HG03571 (cell line): ENCODE measurements around the gene DGKD.

ENCODE experiments used
- ATAC-seq: cut with Tn5 transposase; IDR thresholded peaks from one replicate; pipeline ENCODE4 v1.9.1; 2021; ENCODE audit not compliant: unreplicated experiment

Gene DGKD, protein sequence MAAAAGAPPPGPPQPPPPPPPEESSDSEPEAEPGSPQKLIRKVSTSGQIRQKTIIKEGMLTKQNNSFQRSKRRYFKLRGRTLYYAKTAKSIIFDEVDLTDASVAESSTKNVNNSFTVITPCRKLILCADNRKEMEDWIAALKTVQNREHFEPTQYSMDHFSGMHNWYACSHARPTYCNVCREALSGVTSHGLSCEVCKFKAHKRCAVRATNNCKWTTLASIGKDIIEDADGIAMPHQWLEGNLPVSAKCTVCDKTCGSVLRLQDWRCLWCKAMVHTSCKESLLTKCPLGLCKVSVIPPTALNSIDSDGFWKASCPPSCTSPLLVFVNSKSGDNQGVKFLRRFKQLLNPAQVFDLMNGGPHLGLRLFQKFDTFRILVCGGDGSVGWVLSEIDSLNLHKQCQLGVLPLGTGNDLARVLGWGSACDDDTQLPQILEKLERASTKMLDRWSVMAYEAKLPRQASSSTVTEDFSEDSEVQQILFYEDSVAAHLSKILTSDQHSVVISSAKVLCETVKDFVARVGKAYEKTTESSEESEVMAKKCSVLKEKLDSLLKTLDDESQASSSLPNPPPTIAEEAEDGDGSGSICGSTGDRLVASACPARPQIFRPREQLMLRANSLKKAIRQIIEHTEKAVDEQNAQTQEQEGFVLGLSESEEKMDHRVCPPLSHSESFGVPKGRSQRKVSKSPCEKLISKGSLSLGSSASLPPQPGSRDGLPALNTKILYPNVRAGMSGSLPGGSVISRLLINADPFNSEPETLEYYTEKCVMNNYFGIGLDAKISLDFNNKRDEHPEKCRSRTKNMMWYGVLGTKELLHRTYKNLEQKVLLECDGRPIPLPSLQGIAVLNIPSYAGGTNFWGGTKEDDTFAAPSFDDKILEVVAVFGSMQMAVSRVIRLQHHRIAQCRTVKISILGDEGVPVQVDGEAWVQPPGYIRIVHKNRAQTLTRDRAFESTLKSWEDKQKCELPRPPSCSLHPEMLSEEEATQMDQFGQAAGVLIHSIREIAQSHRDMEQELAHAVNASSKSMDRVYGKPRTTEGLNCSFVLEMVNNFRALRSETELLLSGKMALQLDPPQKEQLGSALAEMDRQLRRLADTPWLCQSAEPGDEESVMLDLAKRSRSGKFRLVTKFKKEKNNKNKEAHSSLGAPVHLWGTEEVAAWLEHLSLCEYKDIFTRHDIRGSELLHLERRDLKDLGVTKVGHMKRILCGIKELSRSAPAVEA

GRCh38 chr2:233353769-233354499 is at the start of gene DGKD:
DGKD (plus strand) TSS chr2:233354494; CDS start chr2:233354519, 25 bp downstream.
- ATAC-seq = peak; percentile 43

GRCh38 chr2:233307565-233307964 is 46.7 kb upstream of the DGKD start, which contains the start of gene SAG:
SAG (plus strand) TSS chr2:233307816; CDS start chr2:233309190, 1,374 bp downstream.
- no peak for ATAC-seq

GRCh38 chr2:233311241-233311926 is 42.9 kb upstream of the DGKD start:
- ATAC-seq = no peak

DNA sequence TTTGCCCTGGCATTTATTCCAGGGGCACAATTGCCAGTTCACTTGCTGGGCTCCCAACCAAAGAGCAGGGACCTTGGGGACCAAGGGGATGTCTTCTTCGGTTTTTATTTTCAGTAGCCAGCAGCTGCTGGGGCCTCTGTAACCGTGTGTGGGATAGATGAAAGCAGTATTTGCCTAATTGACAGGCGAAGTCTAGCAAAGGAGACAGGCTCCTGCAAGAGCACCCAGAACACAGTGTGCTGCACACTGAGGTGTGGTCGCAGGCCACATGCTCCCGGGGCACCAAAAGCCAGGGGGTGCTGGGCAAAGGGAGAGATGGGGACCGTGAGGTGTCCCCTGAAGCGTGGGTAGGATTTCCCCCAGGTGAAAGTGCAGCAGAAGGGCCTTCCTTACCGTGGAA is 41.4 kb upstream of the DGKD start:
- no peak for ATAC-seq

- no peak for ATAC-seq
Observed at GRCh38 chr2:233314180-233314925, 39.9 kb upstream of the DGKD start.

DNA sequence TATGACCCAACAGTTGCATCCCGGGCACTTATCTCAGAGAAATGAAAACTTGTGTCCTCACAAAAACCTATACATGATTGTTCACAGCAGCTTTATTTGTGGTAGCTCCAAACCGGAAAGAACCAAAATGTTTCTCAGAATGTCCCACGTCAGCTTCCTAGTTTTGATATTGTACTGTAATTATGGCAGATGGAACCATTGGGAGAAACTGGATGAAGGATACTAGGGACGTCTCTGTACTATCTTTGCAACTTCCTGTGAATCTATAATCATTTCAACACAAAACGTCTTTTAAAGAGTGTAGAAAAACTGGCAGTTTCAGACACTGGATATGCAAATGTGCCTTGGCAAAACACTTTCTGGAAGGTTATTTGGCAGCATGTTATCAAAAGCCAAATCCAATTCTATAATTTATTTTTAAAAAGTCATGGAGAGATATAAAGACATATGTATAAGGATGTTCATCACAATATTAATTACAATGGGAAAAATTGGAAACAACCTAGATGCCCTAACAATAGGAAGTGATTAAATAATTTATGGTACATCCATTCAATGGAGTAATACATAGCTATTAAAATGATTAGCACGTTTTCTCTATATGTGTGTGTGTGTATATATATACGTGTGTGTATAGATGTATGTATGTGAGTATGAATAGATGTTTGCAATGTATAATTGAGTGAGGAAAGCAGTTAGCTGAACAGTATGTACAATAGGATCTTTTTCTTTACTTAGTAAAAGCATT is 36.9 kb upstream of the DGKD start:
- no peak for ATAC-seq

DNA sequence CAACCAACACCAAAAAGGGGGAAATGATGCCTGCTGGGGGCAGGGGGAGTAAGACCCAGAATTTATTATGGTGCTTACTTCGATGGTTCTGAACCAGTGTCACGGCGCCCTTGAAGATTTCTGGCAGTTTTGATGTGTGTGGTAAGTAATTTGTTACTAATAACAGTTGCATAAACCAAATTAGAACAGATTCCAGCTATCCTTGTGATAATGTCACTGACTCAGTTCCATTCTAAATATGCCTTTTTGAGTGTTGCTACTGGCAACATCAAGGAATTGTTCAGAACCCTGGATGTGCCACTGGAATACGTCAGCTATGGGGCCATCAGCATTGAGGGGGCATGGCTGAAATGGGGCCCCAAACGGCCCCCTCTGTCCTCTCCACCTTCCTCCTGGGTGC is 35.0 kb upstream of the DGKD start:
- no peak for ATAC-seq

- no peak for ATAC-seq
Observed at GRCh38 chr2:233320470-233320869, 33.8 kb upstream of the DGKD start.

DNA sequence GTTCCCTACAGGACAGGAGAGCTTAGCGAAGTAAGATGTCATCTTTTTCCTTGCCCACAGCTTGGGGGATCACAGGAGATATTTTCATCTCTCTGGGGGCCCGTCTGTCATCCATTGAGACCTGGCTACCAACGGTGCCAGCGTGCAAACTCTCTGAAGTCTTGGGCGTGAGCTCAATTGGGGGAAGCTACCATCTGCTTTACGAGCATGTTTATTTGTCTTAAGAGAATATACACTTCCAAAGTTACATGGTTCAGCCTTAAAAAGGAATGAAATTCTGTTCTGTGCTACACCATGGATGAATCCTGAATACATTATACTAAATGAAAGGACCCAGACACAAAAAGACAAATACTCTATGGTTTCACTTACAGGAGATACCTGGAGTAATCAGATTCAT is 33.1 kb upstream of the DGKD start:
- ATAC-seq = no peak

- no peak for ATAC-seq
Observed at GRCh38 chr2:233323851-233324250, 30.4 kb upstream of the DGKD start.

- ATAC-seq = no peak
Observed at GRCh38 chr2:233325256-233325655, 29.0 kb upstream of the DGKD start.

DNA sequence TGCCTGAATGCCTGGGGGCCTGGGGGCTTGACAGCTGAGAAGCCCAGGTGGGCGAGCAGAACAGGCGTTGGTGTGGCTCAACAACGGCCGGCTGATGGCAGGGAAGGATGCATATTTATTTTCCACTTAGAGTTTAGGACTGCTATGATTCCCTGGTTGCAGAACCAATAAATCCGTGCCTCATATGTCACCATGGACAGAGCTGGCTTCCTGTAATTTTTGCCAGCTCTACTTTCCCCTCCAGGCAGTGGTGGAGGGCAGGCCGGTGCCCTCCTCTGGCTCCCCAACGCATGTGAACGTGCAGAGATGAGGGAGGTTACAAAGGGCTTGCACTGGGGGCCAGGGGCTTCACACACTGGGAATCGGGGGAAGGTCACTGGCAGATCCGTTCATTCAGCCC is 28.5 kb upstream of the DGKD start:
- ATAC-seq = no peak

DNA sequence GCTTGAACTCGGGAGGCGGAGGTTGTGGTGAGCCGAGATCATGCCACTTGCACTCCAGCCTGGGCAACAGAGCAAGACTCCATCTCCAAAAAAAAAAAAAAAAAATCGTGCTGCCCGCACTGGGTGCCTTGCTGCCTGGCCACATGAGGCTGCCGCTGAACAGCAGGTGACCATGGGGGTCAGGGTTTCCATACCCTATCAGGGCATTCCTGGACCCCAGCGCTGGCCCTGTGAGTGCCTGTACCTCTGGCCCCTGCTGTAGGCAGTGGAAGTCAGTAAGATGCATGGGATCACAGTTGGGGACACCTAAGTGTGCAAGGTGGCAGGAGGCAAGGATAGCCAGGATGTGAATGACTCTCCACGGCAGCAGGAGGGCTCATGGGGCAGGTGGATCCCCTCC is 27.8 kb upstream of the DGKD start:
- no peak for ATAC-seq

DNA sequence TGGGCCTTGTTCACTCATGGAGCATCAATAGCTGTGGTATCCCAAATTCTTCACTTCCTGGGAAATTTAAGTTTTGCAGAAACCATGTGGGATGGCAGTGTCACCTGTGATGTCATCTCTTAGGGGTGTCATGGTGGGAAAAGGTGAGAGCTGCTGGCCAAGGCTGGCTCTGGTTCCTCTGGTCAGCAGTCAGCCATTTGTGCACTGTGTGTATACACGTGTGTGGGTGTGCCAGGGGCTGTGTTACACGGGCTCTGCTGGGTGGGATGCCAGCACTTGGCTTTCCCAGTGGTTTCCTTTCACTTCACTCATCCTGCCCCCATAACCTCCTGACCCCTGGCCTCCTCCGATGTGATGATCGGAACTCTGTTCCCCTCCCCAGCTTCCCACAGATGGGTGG is 25.4 kb upstream of the DGKD start:
- ATAC-seq = no peak

DNA sequence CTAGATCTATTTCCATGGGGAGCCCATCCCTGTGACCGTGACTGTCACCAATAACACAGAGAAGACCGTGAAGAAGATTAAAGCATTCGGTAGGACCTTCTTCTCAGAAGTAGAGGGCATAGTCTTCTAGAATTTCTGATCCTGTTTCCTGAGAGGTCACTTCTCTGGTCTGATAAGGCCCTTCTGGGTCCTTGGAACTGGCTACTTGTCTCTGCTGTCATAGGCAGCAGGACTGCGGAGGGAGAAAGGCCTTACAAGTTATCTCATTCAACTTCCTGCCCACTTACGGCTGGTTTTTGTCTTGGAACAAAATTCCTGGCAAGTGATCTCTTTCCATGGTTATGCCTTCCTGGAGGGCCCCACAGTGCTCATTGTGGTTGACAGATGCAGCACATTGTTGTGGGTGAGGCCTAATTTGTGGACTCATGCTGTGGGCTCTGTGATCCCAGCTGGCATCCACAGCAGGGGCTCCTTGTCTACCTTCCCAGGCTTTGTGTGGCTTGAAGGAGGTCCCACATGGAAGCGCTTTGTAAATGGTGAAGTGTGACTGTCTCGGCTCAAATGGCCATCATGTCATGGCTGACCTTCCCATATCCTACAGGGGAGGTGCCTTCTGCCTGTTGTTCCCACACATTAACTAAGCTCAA is 24.7 kb upstream of the DGKD start:
- no peak for ATAC-seq

DNA sequence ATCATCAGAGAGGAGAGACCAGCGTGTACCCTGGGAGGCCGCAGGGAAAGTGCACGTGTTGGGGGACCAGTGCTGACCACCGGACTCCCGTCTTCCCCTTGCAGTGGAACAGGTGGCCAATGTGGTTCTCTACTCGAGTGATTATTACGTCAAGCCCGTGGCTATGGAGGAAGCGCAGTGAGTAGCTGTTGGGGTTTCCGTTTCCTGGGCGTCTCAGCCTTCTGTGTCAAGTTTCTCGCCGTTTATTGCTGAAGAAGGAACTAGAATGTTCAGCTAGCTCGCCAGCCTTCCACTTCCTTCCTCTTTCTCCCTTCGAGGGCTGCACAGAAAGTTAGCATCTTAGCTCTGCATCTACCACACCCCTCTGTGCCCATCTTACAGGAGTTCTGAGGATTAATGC is 22.8 kb upstream of the DGKD start:
- peak; percentile 96 for ATAC-seq

- no peak for ATAC-seq
Observed at GRCh38 chr2:233332125-233332524, 22.2 kb upstream of the DGKD start.

DNA sequence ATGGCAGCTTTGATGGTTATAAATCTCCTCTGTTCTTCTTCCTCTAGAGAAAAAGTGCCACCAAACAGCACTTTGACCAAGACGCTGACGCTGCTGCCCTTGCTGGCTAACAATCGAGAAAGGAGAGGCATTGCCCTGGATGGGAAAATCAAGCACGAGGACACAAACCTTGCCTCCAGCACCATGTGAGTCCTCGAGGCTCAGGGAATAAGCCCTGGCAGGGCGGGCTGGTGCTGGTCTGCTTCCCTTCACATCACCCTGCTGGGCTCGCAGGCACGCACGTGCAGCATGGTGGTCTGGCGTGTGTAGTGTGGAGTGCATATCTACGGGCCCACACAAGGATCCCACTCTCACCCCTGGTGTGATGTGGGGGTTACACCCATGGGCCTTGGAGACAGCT is 19.4 kb upstream of the DGKD start:
- no peak for ATAC-seq
